ENCODE results near the gene HTR4. TPM values are rescaled to one million over a fixed set of nuclear protein-coding genes. Genes with fewer than 3 reads are reported as not detected.

Gene HTR4
- total RNA-seq, 2 experiments from 2014 or later: not detected

DNA sequence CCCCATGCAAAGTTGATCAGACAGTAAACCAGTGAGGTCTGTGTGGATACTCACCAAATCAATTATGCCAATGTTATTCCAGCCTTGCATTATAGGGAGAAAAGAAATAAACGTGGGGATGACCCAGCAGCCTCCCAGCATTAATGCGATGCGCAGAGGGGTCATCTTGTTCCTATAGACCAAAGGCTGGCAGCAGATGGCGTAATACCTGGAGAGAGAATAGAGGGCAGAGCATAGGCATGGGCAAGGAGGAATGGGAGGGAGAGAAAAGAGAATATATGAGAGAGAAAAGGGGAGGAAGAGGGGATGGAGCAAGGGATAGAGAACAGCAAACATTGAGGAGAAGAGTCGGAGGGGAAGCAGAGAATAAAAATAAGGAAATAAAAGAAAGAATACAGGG is 131.2 kb downstream of the HTR4 start:
- ChIA-PET POLR2A (no interaction called here), CTCF (ENCODE audit: unreplicated experiment) (no interaction called here)
- Histone ChIP-seq H3K4me1 (ENCODE audit: insufficient read depth, low read length, poor library complexity, severe bottlenecking) (no peaks in the 10 kb centered on the region), H4K20me1 (ENCODE audit: insufficient read depth, low read length) (no peaks in the 10 kb centered on the region), H3K27ac (ENCODE audit: low read depth, low read length, poor library complexity, severe bottlenecking) (no peak overlapping the region), H3K36me3 (ENCODE audit: insufficient read depth, low read length) (no peaks in the 10 kb centered on the region), H3K4me3 (ENCODE audit: low read depth, low read length, poor library complexity, severe bottlenecking) (no peak overlapping the region), H3K4me2 (ENCODE audit: low read length) (no peak overlapping the region), H3K79me2 (ENCODE audit: insufficient read depth, low read depth, low read length) (no peaks in the 10 kb centered on the region), H2AFZ (ENCODE audit: low read length) (no peak overlapping the region), H3K9me2 (ENCODE audit: insufficient read depth, low read length) (no peaks in the 10 kb centered on the region), H3K9me3 (ENCODE audit: low read length) (no peaks in the 10 kb centered on the region)
- intact Hi-C loops (cut with micrococcal nuclease; ENCODE audit: unreplicated experiment): no loop called here
- peak; percentile 26; the same call in 1 of the 2 replicates for TF ChIP-seq CTCF (conservative IDR thresholded peaks at IDR 0.05; ENCODE audit: low read length)
- TF ChIP-seq EZH2phosphoT487 (IDR thresholded peaks at IDR 0.05; ENCODE audit: borderline replicate concordance, low read depth, low read length): no peak
- no peak for DNase-seq (ENCODE audit: low spot score)
- no TSS peak for BruUV-seq (replicated peaks)

DNA sequence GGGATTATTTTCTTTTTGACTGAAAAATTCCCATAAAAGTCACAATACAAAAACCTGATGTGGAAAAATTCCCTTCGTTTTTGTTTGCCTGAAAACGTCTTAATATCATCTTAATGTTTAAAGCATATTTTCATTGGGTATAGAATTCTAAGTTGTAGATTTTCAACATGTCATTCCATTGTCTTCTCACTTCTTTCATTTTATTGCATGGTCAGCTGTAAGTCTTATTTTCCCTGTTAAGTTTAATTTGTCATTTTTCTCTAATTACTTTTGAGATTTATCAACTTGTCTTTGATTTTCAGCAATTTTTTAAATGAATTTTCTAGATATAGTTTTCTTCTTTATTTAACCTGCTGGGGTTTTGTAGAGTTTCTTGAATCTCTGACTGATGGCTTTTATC is 138.9 kb downstream of the HTR4 start:
- no peak overlapping the region for H3K27ac ChIP-seq (ENCODE audit: low read depth, low read length, poor library complexity, severe bottlenecking)
- DNase-seq (ENCODE audit: low spot score): no peak
- TF ChIP-seq EZH2phosphoT487 (IDR thresholded peaks at IDR 0.05; ENCODE audit: borderline replicate concordance, low read depth, low read length): no peak
- TF ChIP-seq CTCF (conservative IDR thresholded peaks at IDR 0.05; ENCODE audit: low read length): no peak
- no peaks in the 10 kb centered on the region for H3K4me1 ChIP-seq (ENCODE audit: insufficient read depth, low read length, poor library complexity, severe bottlenecking)
- H3K79me2 ChIP-seq (ENCODE audit: insufficient read depth, low read depth, low read length): no peaks in the 10 kb centered on the region
- no peaks in the 10 kb centered on the region for H3K36me3 ChIP-seq (ENCODE audit: insufficient read depth, low read length)
- H3K4me2 ChIP-seq (ENCODE audit: low read length): no peak overlapping the region
- H3K9me3 ChIP-seq (ENCODE audit: low read length): no peaks in the 10 kb centered on the region
- CTCF ChIA-PET (ENCODE audit: unreplicated experiment): no interaction called here
- POLR2A ChIA-PET: no interaction called here
- H4K20me1 ChIP-seq (ENCODE audit: insufficient read depth, low read length): no peaks in the 10 kb centered on the region
- H2AFZ ChIP-seq (ENCODE audit: low read length): no peak overlapping the region
- no peak overlapping the region for H3K4me3 ChIP-seq (ENCODE audit: low read depth, low read length, poor library complexity, severe bottlenecking)
- intact Hi-C loops (cut with micrococcal nuclease; ENCODE audit: unreplicated experiment): no loop called here
- H3K9me2 ChIP-seq (ENCODE audit: insufficient read depth, low read length): no peaks in the 10 kb centered on the region
- BruUV-seq (replicated peaks): no TSS peak

DNA sequence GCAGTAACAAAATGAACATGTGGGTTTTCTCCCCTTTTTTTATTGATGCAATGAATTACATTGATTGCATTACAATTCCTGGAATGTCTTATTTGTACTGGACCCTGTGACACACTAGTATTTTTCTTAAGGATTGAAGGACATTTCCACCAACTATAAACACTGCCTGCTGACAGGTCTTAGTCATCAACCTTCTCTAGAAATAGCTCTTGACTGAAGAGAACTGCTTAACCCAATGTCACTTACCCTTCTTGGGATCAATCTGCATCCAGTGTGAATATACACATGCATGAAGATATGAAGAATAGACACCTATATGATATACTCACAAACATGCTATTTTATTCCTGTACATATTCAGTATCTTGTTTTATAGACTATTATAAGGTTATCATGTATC is 140.0 kb downstream of the HTR4 start:
- no peak for TF ChIP-seq EZH2phosphoT487 (IDR thresholded peaks at IDR 0.05; ENCODE audit: borderline replicate concordance, low read depth, low read length)
- TF ChIP-seq CTCF (conservative IDR thresholded peaks at IDR 0.05; ENCODE audit: low read length): no peak
- no peaks in the 10 kb centered on the region for H3K36me3 ChIP-seq (ENCODE audit: insufficient read depth, low read length)
- H3K9me3 ChIP-seq (ENCODE audit: low read length): no peaks in the 10 kb centered on the region
- no peak overlapping the region for H3K4me2 ChIP-seq (ENCODE audit: low read length)
- POLR2A ChIA-PET: no interaction called here
- BruUV-seq (replicated peaks): no TSS peak
- no peak for DNase-seq (ENCODE audit: low spot score)
- H3K27ac ChIP-seq (ENCODE audit: low read depth, low read length, poor library complexity, severe bottlenecking): no peak overlapping the region
- H3K79me2 ChIP-seq (ENCODE audit: insufficient read depth, low read depth, low read length): no peaks in the 10 kb centered on the region
- intact Hi-C loops (cut with micrococcal nuclease; ENCODE audit: unreplicated experiment): no loop called here
- no peaks in the 10 kb centered on the region for H3K9me2 ChIP-seq (ENCODE audit: insufficient read depth, low read length)
- H3K4me1 ChIP-seq (ENCODE audit: insufficient read depth, low read length, poor library complexity, severe bottlenecking): no peaks in the 10 kb centered on the region
- no peak overlapping the region for H3K4me3 ChIP-seq (ENCODE audit: low read depth, low read length, poor library complexity, severe bottlenecking)
- no peak overlapping the region for H2AFZ ChIP-seq (ENCODE audit: low read length)
- no peaks in the 10 kb centered on the region for H4K20me1 ChIP-seq (ENCODE audit: insufficient read depth, low read length)
- CTCF ChIA-PET (ENCODE audit: unreplicated experiment): no interaction called here
